HG03439 (cell line): ENCODE measurements around the gene STARD9.

Experiments
- ATAC-seq: cut with Tn5 transposase; IDR thresholded peaks from one replicate; pipeline ENCODE4 v1.9.1; 2021; ENCODE audit warnings: mild to moderate bottlenecking, moderate library complexity; ENCODE audit not compliant: unreplicated experiment

The STARD9 gene

GRCh38 chr15:42692536-42692935 lies 117.1 kb downstream of the STARD9 start:
- no peak for ATAC-seq

GRCh38 chr15:42692997-42693396 lies 117.6 kb downstream of the STARD9 start:
- ATAC-seq, result no peak

- no peak for ATAC-seq
Measured at GRCh38 chr15:42693496-42693895, 118.1 kb downstream of the STARD9 start.

GRCh38 chr15:42693942-42694341 lies 118.5 kb downstream of the STARD9 start:
- no peak for ATAC-seq

- ATAC-seq, result no peak
Measured at GRCh38 chr15:42694398-42694797, 119.0 kb downstream of the STARD9 start.

- no peak for ATAC-seq
Measured at GRCh38 chr15:42695527-42696071, 120.2 kb downstream of the STARD9 start.

GRCh38 chr15:42696626-42697025 lies 121.2 kb downstream of the STARD9 start:
- ATAC-seq, result no peak

GRCh38 chr15:42704492-42704926 lies 129.1 kb downstream of the STARD9 start:
- ATAC-seq, result no peak

- ATAC-seq, result no peak
Measured at GRCh38 chr15:42705336-42705735, 129.9 kb downstream of the STARD9 start.

- no peak for ATAC-seq
Measured at GRCh38 chr15:42707068-42707467, 131.7 kb downstream of the STARD9 start.

GRCh38 chr15:42707873-42708544 lies 132.6 kb downstream of the STARD9 start:
- no peak for ATAC-seq

- ATAC-seq, result no peak
Measured at GRCh38 chr15:42710662-42711061, 135.3 kb downstream of the STARD9 start.

- no peak for ATAC-seq
Measured at GRCh38 chr15:42711746-42712145, 136.3 kb downstream of the STARD9 start.

- no peak for ATAC-seq
Measured at GRCh38 chr15:42712584-42712983, 137.2 kb downstream of the STARD9 start.

- no peak for ATAC-seq
Measured at GRCh38 chr15:42716125-42716524, 140.7 kb downstream of the STARD9 start.

- ATAC-seq, result no peak
Measured at GRCh38 chr15:42716626-42717025, 141.2 kb downstream of the STARD9 start.

GRCh38 chr15:42719043-42719442 lies 143.6 kb downstream of the STARD9 start:
- no peak for ATAC-seq

GRCh38 chr15:42720071-42720470 lies 144.7 kb downstream of the STARD9 start:
- no peak for ATAC-seq

GRCh38 chr15:42721016-42721415 lies 145.6 kb downstream of the STARD9 start:
- ATAC-seq, result no peak

GRCh38 chr15:42721916-42722315 lies 146.5 kb downstream of the STARD9 start:
- no peak for ATAC-seq

- ATAC-seq, result no peak
Measured at GRCh38 chr15:42723068-42723467, 147.7 kb downstream of the STARD9 start.

GRCh38 chr15:42724276-42724675 lies 148.9 kb downstream of the STARD9 start:
- ATAC-seq, result no peak
